GM12873 (cell line): ENCODE data around the gene CPNE5.

Source experiments
- CTCF ChIP-seq: IDR thresholded peaks from 2 replicates; pipeline ENCODE4 v1.5.1; 2012; ENCODE audit warnings: low read depth, mild to moderate bottlenecking, moderate library complexity, low read length, control low read depth; ENCODE audit not compliant: insufficient read depth; ENCODE audit errors: missing control alignments

CPNE5 gene

DNA sequence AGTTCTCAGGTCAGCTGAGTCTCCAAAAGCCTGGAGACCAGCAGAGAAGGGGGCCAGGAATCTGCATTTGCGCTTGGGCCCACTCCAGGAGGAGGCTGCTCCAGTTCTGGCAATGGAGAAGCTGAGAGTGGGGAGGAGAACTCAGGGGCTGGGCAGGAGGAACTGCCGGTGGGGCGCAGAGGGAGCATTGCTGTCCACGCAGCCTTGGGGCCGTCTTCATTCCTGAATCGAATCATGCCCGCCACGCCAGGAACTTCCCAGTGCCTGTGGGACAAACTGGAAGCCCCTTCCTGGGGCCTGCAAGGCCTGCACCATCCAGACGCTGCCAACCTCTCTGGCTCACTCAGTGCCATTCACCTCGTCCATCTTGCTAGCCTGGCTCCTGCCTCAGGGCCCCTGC is 124.7 kb downstream of the CPNE5 start:
- no peak for TF ChIP-seq CTCF

GRCh38 chr6:36713846-36714245 is 125.4 kb downstream of the CPNE5 start:
- TF ChIP-seq CTCF, result no peak

DNA sequence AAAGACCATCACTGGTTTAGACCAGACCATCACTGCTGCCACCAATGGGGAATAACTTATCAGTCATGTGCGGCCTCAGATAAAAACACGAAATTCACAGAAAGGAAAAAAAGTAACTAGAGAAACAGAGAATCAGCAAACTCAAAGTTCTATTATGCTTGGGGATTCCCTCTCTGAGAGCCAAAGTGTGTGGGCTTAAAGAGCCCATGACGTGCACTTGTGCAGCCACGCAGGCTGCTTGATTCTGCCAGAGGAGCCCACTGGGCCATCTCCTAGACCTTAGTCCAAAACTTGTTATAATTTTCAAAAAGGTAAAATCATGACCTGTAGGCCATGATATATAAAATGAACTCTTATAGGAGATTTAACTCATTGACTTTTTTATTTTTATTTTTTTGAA is 126.4 kb downstream of the CPNE5 start:
- no peak for TF ChIP-seq CTCF

GRCh38 chr6:36706339-36706738 is 132.9 kb downstream of the CPNE5 start:
- no peak for TF ChIP-seq CTCF

DNA sequence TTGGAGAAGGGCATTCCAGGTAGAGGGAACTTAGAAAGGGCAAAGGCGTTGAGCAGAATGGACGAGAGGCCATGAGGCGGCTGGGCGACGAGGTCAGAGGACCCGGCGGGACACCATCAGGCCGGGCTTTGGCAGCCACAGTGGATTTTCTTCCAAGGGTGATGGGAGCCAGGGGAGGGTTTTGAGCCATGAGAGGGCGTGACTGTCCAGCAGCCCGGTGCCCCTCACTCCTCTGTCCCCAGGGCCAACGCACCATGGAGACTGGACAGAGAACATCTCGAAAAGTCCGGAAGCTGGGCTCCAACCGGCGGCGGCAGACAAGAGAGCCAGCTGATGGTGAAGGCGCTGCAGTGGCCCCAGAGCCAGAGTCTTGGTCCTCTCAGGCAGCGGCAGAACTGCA is 135.3 kb downstream of the CPNE5 start:
- no peak for TF ChIP-seq CTCF

- TF ChIP-seq CTCF, result no peak
Measured at GRCh38 chr6:36703081-36703606, 136.1 kb downstream of the CPNE5 start.

- no peak for TF ChIP-seq CTCF
Measured at GRCh38 chr6:36702656-36703055, 136.6 kb downstream of the CPNE5 start.
